Ramos (cell line): Measurements from ENCODE around the gene NDUFA9.

Source experiments
- in situ Hi-C: fragments of 300-500 bp; cut with MboI; formaldehyde crosslinking; loops from one replicate; pipeline ENCODE4 v1.14.3; 2022; ENCODE audit warnings: low sequenced_read_pairs; ENCODE audit not compliant: unreplicated experiment

NDUFA9 gene

DNA sequence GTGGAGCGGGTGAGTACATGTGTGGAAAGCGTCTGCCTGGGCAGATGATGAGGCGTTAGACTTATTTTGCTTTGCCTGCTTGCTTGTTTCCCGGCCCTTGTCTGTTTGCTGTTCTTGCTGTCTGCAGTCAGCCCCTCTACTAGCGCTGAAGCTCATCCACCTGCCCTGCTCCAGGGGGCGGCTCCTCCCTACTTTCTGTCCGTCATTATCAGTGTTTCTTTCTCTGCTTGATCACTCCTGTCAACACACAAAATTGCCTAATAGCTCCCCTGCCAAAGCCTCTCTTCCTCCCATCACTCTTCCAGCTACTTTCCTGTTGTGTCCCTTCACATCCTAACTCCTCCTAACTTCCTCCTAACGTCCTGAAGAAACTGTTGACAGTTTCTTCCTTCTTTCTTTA, 36.4 kb downstream of the NDUFA9 start:
- in situ Hi-C loops: no loop called here

DNA sequence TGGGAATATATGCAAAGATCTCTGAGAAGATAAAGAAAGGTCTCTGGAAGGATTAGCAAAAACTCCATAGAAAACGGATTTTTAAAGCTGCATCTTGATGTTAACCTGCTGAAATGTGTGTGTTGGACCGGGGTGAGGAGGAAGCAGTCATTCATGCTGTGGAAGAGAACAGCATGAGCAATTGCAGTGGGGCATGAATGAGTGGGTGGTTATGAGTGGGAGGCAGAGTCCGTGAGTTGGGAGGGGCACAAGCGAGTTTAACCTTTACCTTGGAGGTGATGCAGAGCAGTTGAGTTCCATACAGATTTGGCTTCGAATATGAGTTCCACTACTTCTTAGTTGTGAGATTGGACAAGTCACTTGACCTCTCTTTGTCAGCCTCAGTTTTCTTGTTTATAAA, 41.8 kb downstream of the NDUFA9 start:
- in situ Hi-C loops: no loop called here
